ENCODE measurements around the gene HOXA5. TPM values are rescaled to one million over a fixed set of nuclear protein-coding genes. Genes with fewer than 3 reads are reported as not detected.
A peak's percentile ranks its signal among the peaks of the same experiment; 100 is the strongest.

Gene HOXA5
- total RNA-seq, 1 donor from 2014 or later: not detected

- DNase-seq: peak; percentile 46
- Histone ChIP-seq H3K4me1 (peaks cover 27% of the 10 kb centered on the region), H3K27me3 (ENCODE audit: low read depth) (peaks cover 100% of the 10 kb centered on the region), H3K4me3 (peak overlapping the region; percentile 37), H3K27ac (replicated peaks) (no peak overlapping the region), H3K36me3 (no peaks in the 10 kb centered on the region), H3K9me3 (replicated peaks) (no peaks in the 10 kb centered on the region)
- intact Hi-C loops (cut with micrococcal nuclease): no loop called here
- TF ChIP-seq, protein P1, sequence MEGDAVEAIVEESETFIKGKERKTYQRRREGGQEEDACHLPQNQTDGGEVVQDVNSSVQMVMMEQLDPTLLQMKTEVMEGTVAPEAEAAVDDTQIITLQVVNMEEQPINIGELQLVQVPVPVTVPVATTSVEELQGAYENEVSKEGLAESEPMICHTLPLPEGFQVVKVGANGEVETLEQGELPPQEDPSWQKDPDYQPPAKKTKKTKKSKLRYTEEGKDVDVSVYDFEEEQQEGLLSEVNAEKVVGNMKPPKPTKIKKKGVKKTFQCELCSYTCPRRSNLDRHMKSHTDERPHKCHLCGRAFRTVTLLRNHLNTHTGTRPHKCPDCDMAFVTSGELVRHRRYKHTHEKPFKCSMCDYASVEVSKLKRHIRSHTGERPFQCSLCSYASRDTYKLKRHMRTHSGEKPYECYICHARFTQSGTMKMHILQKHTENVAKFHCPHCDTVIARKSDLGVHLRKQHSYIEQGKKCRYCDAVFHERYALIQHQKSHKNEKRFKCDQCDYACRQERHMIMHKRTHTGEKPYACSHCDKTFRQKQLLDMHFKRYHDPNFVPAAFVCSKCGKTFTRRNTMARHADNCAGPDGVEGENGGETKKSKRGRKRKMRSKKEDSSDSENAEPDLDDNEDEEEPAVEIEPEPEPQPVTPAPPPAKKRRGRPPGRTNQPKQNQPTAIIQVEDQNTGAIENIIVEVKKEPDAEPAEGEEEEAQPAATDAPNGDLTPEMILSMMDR (IDR thresholded peaks at IDR 0.05; ENCODE audit: borderline replicate concordance): peak; percentile 76
Measured at GRCh38 chr7:27179503-27180430, 36.3 kb upstream of the HOXA5 start.

DNA sequence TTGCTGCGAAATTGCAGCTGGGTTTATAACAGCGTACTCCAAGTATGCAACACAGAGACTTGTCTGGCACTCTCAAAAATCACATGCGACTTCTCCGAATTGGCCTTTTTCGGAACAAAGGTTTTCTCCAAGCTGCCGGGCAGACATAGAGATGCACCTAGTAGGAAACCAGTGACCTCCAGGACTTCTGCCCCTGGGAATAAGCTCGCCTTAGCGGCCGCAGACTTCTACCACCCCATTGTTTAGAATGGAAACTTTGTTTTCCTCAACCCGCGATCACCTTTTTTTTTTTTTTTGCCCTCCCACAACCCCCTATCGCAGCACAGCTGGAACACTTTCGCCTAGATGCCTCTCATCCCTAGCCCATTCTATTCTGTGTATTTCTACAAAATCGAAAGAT lies 35.5 kb upstream of the HOXA5 start:
- TF ChIP-seq, protein P1 (IDR thresholded peaks at IDR 0.05; ENCODE audit: borderline replicate concordance): no peak
- no peak overlapping the region for H3K27ac ChIP-seq (replicated peaks)
- no peak overlapping the region for H3K4me3 ChIP-seq
- H3K27me3 ChIP-seq (ENCODE audit: low read depth): peaks cover 100% of the 10 kb centered on the region
- peak; percentile 3 for DNase-seq
- H3K36me3 ChIP-seq: no peaks in the 10 kb centered on the region
- intact Hi-C loops (cut with micrococcal nuclease): no loop called here
- no peaks in the 10 kb centered on the region for H3K9me3 ChIP-seq (replicated peaks)
- peaks cover 26% of the 10 kb centered on the region for H3K4me1 ChIP-seq

DNA sequence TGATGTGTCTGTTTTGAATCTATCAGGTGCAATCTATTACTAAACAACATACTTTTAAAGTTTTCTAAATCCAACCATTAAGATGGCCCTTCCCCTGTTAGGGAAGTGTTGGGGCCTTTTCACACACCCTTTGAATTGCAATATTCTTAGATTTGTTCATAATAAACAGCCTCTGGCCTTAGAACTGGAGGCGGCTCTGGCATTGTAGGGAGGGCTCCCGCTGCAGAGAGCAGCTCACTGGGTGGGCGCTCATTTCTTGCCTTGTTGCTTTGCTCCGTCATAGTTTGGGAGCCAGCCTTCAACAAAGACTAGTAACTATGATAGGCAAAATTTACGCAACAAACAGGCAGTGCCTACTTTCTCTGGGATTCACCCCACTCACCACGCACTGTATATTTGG lies 34.9 kb upstream of the HOXA5 start:
- intact Hi-C loops (cut with micrococcal nuclease): no loop called here
- H3K27me3 ChIP-seq (ENCODE audit: low read depth): peaks cover 100% of the 10 kb centered on the region
- peaks cover 26% of the 10 kb centered on the region for H3K4me1 ChIP-seq
- no peak for DNase-seq
- no peaks in the 10 kb centered on the region for H3K9me3 ChIP-seq (replicated peaks)
- no peak overlapping the region for H3K4me3 ChIP-seq
- no peaks in the 10 kb centered on the region for H3K36me3 ChIP-seq
- H3K27ac ChIP-seq (replicated peaks): no peak overlapping the region
- TF ChIP-seq, protein P1 (IDR thresholded peaks at IDR 0.05; ENCODE audit: borderline replicate concordance): no peak

DNA sequence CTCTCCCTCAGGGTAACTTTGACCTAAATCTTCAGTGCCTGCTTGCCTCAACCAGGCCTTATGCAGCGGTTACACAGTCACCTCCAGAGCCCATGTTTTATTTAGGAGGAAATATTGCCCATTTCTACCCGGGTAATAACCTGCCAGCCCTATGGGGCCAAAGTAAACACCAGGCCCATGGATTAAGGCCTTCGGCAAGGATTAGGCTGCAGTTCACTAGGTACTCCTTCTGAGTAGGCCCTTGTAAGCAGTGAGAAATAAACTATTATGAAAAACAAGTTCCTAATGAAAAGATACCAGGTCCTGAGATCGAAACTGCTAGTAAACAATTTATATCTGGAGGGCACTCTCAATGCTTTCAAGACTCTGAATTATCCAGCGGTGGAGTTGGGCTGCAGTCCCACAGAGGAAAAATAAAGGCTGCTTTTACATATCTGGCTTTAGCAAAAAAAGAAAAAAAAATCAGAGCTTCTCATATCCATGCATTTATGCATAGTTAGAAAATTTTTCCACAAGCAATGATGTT lies 34.4 kb upstream of the HOXA5 start:
- H3K9me3 ChIP-seq (replicated peaks): no peaks in the 10 kb centered on the region
- TF ChIP-seq, protein P1 (IDR thresholded peaks at IDR 0.05; ENCODE audit: borderline replicate concordance): no peak
- H3K27ac ChIP-seq (replicated peaks): no peak overlapping the region
- peaks cover 27% of the 10 kb centered on the region for H3K4me1 ChIP-seq
- peaks cover 100% of the 10 kb centered on the region for H3K27me3 ChIP-seq (ENCODE audit: low read depth)
- no peak for DNase-seq
- no peaks in the 10 kb centered on the region for H3K36me3 ChIP-seq
- intact Hi-C loops (cut with micrococcal nuclease): no loop called here
- H3K4me3 ChIP-seq: no peak overlapping the region

DNA sequence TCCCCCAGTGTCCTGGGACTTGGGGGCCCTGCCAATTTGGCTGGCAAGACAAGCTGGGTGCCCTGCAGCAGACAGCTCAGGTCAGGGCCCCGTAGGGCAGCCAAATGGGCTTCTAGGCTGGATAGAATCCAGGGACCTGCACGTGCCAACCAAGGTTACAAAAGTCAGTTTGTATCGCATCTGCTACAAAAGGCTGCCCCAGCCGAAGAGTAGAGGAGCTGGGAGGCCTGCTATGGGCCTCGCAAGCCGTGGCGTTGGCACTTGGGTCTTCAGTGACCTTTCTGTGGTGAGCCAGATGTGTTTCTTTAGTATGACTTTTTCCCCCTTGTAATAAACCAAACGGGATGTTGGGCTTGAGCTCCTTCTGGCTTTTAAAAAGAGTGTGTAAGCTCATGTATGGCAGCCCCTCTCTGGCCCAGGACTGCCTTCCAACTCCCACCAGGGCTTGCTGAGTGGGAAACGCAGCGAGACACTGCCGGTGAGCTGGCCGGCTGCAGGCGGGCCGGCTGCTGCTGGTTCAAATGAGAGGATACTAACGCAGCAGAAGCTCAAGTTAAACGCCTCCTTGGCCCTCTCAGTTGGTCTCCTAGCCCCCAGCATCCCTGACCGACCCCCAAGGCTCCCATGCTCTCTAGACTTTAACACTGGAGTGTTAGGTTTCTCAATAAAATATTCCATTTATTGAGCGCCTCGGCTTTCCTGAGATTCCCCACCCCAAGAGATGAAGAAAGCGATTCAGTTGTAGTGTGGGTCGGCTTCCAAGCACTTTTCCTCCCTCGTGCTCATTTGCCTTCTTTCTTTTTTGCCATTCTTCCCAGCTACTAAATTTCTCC lies 33.7 kb upstream of the HOXA5 start:
- intact Hi-C loops (cut with micrococcal nuclease): no loop called here
- Histone ChIP-seq H3K9me3 (replicated peaks) (no peaks in the 10 kb centered on the region), H3K4me3 (no peak overlapping the region), H3K36me3 (no peaks in the 10 kb centered on the region), H3K27ac (replicated peaks) (no peak overlapping the region), H3K4me1 (peaks cover 32% of the 10 kb centered on the region), H3K27me3 (ENCODE audit: low read depth) (peaks cover 100% of the 10 kb centered on the region)
- DNase-seq: peak; percentile 2
- TF ChIP-seq, protein P1 (IDR thresholded peaks at IDR 0.05; ENCODE audit: borderline replicate concordance): no peak
